Thoracic aorta (tissue), 2 donors: Measurements from ENCODE around the gene ADAMTSL2. TPM values are rescaled to one million over a fixed set of nuclear protein-coding genes. Genes with fewer than 3 reads are reported as not detected.

Experiments
- ATAC-seq: fragments of 150-250 bp; one replicate; pipeline ENCODE4 v1.8.0; 2017; ENCODE audit warnings: low read depth; ENCODE audit not compliant: insufficient number of reproducible peaks, low FRiP score
- DNase-seq: peaks from one replicate; pipeline ENCODE4 v3.0.0-alpha.2; 2020; ENCODE audit warnings: low spot score
- H3K27ac ChIP-seq, 2 donors: fragments of 200-600 bp; sonication (generic); 1 replicate in 1 of 2; 2 replicates in 1 of 2; pipeline ENCODE4 v1.5.1; 2016; ENCODE audit warnings: mild to moderate bottlenecking in 2 of 2, moderate library complexity in 2 of 2
- H3K27me3 ChIP-seq: fragments of 200-600 bp; sonication (generic); replicated peaks from 2 replicates; pipeline ENCODE4 v1.6.0; 2016; ENCODE audit warnings: mild to moderate bottlenecking; ENCODE audit not compliant: insufficient read depth
- H3K36me3 ChIP-seq: fragments of 200-600 bp; sonication (generic); one replicate; pipeline ENCODE4 v1.5.1; 2016
- H3K4me1 ChIP-seq, 2 donors: fragments of 200-600 bp; sonication (generic); 1 replicate in 1 of 2; 2 replicates in 1 of 2; pipeline versions ENCODE4 v1.5.1 to v1.6.0; 2016; ENCODE audit warnings: low read depth in 2 of 2, mild to moderate bottlenecking in 1 of 2; ENCODE audit not compliant: control insufficient read depth in 1 of 2
- H3K4me3 ChIP-seq: fragments of 200-600 bp; sonication (generic); 2 replicates; pipeline ENCODE4 v1.5.1; 2016; ENCODE audit warnings: mild to moderate bottlenecking
- H3K9me3 ChIP-seq: fragments of 200-600 bp; sonication (generic); 2 replicates; pipeline ENCODE4 v1.5.1; 2016
- CTCF ChIP-seq: fragments of 200-600 bp; sonication (generic); IDR thresholded peaks from one replicate; pipeline ENCODE4 v1.5.1; 2019; ENCODE audit warnings: antibody characterized with exemption
- total RNA-seq, 2 donors: library from RNA; depleted of rRNA; stranded (reverse); fragments of >200 nt; gene quantifications; one replicate each; pipeline versions ENCODE4 v1.1.0 to v1.2.3, GENCODE V29; 2016

The ADAMTSL2 gene
- total RNA-seq, 2 donors from 2014 or later: 2.8 to 5.5 TPM

- no peak for TF ChIP-seq CTCF
- ATAC-seq (no peak), DNase-seq (no peak)
- Histone ChIP-seq H3K27me3 (no peaks in the 10 kb centered on the region), H3K9me3 (no peaks in the 10 kb centered on the region), H3K4me3 (no peak overlapping the region), H3K36me3 (no peaks in the 10 kb centered on the region), H3K27ac (peak overlapping the region; percentile 23 to 53), H3K4me1 (peaks cover 4 to 21% of the 10 kb centered on the region in 2 donors)
These were observed 42.2 kb upstream of the ADAMTSL2 start for GRCh38 chr9:133492061-133493021.

- Histone ChIP-seq H3K27ac (no peak overlapping the region), H3K9me3 (no peaks in the 10 kb centered on the region), H3K27me3 (no peaks in the 10 kb centered on the region), H3K4me1 (peaks cover 4 to 21% of the 10 kb centered on the region in 2 donors), H3K36me3 (no peaks in the 10 kb centered on the region), H3K4me3 (no peak overlapping the region)
- TF ChIP-seq CTCF: no peak
- no peak for DNase-seq
- no peak for ATAC-seq
These were observed 41.1 kb upstream of the ADAMTSL2 start for GRCh38 chr9:133493428-133493827.

- ATAC-seq (no peak), DNase-seq (no peak)
- no peaks in the 10 kb centered on the region for H3K9me3 ChIP-seq
- H3K36me3 ChIP-seq: no peaks in the 10 kb centered on the region
- H3K27ac ChIP-seq: no peak overlapping the region
- peaks cover 4 to 21% of the 10 kb centered on the region in 2 donors for H3K4me1 ChIP-seq
- no peaks in the 10 kb centered on the region for H3K27me3 ChIP-seq
- H3K4me3 ChIP-seq: no peak overlapping the region
- TF ChIP-seq CTCF: no peak
These were observed 40.5 kb upstream of the ADAMTSL2 start for GRCh38 chr9:133493845-133494540.

GRCh38 chr9:133494636-133495326 lies 39.7 kb upstream of the ADAMTSL2 start:
- Histone ChIP-seq H3K4me1 (peaks cover 4 to 21% of the 10 kb centered on the region in 2 donors), H3K27ac (no peak overlapping the region), H3K36me3 (no peaks in the 10 kb centered on the region), H3K9me3 (no peaks in the 10 kb centered on the region), H3K27me3 (no peaks in the 10 kb centered on the region), H3K4me3 (no peak overlapping the region)
- no peak for DNase-seq
- no peak for ATAC-seq
- no peak for TF ChIP-seq CTCF
